Stimulated activated CD8-positive, alpha-beta memory T cell treated with anti-CD3 and anti-CD28 coated beads, Interleukin-4, amount 100 ng/mL, for 48 hours (primary cell): Measurements from ENCODE around the gene PPARA.

Experiments
- DNase-seq: peaks from one replicate; pipeline ENCODE4 v3.0.0-alpha.2; 2020

Gene PPARA

DNA sequence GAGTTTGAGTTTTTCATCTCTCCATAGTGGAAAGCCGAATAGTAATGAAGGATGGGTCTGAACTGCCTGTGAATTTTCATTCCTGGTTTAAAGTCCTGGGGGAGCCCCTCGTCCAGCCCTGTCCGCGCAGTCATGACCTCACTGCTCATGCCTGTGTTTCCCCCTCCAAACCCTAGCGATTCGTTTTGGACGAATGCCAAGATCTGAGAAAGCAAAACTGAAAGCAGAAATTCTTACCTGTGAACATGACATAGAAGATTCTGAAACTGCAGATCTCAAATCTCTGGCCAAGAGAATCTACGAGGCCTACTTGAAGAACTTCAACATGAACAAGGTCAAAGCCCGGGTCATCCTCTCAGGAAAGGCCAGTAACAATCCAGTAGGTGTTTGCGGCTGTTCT is 69.3 kb downstream of the PPARA start:
- no peak for DNase-seq

DNA sequence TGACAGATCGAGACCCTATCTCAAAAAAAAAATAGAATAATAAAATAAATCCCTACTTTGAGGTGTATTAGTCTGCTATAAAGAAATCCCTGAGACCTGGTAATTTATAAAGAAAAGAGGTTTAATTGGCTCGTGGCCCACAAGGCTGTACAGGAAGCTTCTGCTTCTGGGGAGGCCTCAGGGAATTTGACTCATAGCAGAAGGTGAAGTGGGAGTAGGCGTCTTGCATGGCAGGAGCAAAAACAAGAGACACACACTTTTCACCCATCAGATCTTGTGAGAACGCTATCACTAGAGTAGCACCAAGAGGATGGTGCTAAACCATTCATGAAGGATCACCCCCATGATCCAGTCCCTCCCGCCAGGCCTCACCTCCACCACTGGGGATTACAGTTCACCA is 70.6 kb downstream of the PPARA start:
- no peak for DNase-seq

DNA sequence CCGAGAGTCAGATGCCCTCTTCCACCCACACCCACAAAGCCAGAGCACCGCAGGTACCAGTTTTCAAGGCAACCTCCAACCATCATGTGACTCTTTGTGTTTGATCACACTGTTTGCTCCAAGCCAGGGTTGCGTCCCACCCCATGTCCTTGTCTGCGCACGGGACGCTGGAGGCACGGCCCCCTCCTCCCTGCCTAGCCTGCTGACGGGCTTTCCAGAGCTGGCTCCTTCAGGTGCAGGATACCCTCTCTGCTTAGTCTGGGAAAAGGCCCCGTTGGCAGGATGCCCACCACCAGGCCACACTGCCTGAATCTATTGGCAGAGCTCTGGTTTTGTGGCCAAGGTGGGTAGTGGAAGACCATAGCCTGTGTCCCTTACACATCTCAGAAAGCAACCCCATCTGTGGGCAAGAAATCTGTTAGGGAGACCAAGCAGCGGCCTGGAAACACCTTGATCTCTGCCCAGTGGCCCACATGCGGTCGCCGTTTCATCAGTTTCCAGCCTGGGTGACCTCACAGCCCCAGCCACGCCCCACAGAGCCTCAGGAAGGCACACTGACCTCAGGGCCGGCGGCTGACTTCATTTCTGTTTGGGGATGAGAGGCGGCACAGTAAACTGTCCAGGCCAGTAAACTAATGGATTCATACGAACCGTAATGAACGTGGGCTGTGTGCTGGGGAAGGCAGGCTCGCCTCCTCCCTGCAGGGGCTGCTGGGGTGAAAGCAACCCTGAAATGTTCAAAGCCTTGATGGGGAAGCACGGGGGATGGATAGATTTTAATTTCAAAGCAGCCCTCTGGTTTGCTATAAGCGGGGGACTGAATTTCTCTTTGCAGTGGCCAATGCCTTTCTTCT is 73.9 kb downstream of the PPARA start:
- DNase-seq: no peak

DNA sequence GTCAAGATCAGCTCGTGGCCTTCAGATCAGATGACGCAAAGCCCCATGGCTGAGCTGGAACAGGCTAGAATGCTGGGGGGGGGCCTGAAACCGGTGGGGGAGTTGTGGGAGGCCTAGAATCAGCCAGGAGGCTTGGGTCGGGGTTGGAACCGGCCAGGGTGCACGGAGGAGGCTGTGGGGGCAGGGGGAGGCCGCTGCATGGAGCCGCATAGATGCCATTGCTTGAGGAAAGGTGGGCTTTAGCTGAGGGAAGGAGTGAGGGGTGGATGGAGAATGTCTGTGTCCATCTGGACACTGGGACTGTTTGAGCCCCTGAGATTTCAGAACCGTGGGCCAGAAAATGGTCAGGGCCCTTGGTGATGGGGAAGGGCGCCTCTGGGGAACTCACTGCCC is 74.6 kb downstream of the PPARA start:
- no peak for DNase-seq

DNA sequence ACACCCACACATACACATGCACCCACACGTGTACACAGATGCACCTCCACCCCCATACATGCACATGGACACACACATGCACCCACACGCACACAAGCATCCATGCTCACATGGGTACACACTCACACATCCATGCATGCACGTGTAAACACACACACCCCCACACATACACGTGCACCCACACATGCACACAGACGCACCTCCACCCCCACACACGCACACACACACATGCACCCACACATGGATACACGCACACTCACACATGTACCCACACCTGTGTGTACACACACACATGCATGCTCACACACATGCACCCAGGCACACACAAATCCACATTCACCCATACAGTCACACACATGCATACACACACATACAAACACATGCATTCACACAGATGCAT is 75.3 kb downstream of the PPARA start:
- no peak for DNase-seq

DNA sequence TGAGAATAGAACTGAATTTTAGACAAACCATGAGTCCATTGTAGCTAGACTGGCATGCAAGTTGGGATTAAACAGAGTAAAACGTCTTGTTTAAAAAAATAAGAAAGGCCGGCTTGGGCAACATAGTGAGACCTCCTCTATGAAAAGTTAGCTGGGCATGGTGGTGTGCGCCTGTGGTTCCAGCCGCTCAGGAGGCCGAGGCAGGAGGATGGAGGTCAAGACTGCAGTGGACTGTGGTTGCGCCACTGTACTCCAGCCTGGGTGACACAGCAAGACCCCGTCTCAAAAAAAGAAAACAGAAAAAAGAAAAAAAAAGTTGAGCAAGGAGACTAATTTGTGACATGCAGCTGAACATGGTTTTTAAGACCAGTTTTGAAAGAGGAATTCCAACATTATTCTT is 76.3 kb downstream of the PPARA start:
- no peak for DNase-seq

DNA sequence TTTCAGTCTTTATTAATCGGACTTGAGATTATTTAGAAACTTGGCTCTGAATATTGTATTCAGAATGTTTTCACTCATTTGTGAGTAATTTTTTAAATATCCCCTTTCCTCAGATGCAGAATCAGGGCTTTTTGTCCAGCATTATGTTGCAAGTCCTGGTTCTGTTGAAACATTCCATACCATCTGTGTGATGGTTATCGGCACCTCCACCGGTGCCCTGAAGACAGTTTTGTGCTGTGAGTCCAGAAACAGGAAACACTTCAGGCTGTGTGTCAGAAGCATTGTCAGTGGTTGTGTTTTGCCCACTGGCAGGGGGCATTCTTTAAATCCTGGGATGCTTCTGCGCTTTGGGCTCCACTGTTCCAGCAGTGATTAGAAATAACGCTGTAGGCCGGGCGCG is 79.4 kb downstream of the PPARA start:
- DNase-seq: no peak

DNA sequence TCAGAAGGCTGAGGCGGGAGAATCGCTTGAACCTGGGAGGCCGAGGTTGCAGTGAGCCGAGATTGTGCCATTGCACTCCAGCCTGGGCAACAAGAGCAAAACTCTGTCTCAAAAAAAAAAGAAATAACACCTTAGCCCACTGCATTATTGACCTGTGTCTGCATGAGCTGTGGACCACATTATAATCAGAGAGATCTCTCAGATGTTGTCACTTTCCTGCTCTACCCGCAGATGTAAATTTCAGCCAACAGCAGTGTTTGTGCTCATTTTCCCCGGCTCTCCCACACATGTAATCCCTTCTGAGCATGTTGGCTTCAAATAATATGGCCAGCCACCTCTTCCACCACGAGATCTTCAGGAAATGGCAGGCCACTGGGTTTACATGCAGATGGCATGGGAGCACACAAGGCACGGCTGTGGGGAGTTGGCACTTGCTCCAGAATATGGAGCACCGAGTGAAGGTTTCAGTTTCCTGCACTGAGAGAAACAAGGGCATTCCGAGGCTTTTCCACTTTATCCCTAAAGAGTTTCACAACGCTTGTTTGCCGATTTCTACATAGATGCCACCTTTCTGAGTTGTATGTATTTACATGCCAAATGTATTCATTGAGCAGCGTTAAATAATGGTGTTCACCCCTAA is 80.1 kb downstream of the PPARA start:
- DNase-seq: no peak

DNA sequence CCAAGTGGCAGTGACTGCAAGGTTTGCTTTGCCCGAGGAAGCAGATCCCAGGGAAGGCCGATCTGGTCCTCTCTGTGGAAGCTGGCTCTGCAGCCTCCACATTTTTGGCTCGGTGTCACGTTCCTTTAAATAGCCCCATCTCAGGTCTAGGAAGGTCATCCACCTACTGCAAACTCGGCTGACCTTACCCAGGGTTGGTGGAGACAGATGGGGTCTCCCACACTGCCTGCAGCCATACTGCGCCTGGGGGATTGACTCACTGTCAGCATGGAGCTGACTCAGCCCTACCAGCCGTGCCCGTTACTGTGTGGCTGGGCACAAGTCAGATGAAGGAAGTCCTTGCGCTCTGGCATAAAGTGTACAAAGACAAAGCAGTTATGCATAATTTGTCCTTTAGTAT is 82.9 kb downstream of the PPARA start:
- no peak for DNase-seq

DNA sequence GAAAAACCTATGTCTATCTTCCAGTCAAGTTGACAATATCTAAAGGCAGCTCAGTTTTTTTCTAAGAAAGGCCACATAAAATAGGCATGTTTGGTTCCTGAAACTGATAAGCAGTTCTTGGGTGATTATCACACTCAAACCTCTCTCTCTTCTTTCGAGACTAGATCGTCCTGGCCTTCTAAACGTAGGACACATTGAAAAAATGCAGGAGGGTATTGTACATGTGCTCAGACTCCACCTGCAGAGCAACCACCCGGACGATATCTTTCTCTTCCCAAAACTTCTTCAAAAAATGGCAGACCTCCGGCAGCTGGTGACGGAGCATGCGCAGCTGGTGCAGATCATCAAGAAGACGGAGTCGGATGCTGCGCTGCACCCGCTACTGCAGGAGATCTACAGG is 84.6 kb downstream of the PPARA start:
- DNase-seq: no peak

DNA sequence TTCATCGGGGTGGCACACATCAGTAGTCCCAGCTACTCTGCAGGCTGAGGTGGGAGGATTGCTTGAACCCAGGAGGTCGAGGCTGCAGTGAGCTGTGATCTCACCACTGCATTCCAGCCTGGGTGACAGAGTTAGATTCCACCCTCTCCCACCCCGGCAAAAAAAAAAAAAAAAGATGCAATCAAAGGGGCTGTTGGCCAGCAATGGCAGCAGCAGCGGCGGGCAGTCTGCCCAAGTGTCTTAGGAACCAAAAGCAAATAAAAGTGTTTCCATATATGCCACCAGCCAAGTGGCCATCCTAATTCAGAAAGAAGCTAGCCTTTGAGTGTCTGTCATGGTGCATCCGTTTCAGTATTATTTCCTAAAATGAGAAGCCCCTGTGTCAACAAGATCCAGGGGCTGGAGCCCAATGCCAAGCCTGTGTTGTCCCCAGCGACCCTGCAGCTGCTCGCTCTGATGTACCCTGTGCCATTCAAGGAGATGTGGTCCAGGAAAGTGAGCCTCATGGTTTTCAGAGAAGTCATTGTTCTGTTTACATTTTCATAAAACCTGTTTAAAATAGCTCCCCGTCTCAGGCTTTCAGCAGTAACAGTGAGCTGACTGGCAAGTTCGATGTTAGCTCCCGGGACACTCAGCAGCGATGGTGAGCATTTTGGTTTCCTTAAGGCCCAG is 87.3 kb downstream of the PPARA start:
- no peak for DNase-seq

DNA sequence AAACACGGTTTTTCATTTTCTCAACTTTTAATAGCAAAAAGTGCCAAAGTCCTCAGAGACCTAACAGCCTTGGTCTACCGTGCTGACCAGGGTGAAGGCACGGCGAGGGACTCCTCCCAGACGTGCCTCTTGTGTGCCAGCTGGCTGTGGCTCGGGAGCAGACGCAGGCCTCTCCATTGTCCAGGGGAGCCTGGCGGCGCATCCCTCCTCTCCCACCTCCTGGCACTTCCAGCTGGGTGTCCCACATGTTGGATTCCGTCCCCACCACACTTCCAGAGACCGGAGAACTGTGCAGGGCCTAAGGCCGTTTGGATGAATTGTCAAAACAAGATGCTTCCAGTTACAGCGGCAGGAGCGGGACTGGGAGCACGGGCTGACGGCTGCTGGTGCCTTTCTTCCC is 88.2 kb downstream of the PPARA start:
- no peak for DNase-seq

DNA sequence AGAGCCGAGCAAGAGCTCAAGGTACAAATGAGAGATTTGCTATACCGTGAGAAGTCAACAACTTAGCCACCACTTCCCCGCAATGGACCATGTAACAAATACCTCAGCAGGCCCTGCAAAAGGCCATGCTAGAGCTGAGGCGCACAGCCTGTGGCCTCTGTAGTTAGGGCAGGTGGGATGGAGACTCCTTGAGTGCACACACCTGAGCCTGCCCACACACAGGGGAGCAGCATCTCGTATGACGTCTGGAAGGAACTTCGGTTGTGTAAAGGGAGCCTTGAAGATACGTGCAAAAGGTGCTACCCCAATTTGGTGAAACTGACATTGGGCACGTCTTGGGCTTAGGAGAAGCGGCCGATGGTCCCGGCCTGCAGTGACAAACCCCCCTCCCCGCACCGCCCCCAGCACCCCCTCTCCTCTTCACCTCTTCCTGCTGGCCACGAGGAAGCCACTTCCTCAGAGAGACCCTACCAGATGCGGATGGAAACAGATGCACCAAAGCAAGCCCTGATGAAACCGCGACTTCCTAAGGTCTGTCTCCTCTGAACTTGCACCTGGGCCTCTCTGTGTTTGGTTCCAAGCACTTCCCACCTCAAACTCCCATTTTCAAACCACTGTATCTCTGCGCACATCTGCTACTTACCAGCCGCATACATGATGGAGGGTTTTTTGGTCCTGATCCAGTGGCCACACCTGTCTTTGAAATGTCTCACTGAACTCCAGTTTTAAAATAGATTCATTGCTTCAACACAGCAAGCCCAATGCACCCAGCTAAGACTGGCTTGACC is 89.1 kb downstream of the PPARA start:
- no peak for DNase-seq

DNA sequence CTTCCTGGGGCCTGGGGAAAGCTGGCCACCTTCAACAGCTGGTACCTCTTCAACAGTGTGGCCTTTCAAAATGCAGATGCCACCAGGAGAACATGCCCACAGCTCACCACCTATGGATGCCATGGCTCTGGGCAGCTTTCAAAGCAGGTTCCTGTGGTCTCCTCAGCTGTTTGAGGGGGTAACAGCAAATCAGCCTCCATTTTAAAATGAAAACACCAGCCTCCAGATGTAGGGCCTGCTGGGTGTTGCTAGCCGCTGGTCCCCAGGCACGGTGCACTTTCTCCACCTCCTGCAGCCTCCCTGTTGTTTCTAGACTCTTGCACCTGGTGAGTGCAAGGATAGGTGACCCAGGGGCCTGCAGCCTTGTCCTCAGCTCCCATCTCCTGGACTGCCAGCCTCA is 89.7 kb downstream of the PPARA start:
- no peak for DNase-seq

DNA sequence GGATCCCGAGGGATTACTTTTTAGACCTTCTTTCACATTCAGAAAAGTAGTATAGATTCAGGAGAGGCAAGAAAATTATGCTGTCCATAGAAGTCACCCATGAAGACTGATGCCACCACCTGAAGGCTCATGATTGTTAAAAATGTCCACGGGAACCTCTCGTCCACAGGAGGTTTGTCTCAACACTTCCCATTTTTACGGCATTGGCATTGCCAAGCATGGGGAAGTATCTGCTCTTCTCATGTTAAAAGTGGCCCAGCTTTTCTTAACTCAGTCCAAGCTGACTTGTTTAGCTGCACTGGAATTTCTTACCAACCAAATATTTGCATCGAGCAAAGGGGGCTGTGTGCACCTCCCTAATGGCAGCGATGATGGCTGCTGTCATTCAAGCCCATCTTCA is 90.2 kb downstream of the PPARA start:
- DNase-seq: no peak

DNA sequence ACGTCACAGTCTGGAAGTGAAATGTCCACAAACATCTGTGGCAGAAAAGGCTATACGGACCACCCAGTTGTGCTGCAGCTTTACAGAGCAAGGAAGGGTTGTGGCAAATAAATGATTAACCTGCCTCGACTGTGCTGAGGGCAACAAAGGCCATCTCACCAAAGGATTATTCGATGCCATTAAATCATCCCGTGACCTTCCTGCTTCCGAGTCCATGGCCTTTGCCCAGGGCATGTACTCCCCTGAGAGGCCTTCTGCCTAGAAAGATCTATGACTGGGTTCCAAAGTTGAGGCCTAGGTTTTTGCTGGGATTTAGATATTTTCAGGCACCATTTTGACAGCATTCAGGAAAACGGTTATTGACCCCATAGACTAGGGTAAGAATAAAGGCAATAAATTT is 90.6 kb downstream of the PPARA start:
- DNase-seq: no peak

DNA sequence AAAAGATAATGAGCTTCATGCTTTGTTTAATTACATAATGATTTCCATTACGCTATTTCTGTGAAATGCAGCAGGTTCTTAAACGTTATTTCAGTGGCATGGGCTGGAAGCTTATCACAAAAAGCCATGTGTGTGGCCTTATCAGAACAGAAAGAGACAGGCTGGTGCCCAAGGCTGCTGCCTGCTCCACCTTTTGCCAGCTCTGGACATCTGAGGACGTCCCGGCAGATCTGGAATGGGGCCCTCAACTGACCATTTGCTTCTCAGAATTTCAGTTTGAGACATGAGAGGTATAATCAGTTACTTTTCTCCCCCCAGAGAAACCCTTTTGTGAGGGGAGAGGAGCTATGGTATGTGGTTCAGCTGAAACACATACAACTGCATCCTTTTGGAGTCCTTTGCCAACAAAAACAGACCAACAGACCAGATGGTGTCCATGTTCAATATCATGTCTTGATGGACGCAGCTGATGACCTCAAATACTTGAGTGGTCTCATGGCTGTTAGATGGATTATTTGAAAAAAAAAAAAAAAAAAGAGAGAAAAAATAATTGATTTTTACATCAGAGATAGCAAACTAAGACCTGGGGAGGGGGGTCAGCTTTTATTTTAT is 91.2 kb downstream of the PPARA start:
- DNase-seq: no peak

DNA sequence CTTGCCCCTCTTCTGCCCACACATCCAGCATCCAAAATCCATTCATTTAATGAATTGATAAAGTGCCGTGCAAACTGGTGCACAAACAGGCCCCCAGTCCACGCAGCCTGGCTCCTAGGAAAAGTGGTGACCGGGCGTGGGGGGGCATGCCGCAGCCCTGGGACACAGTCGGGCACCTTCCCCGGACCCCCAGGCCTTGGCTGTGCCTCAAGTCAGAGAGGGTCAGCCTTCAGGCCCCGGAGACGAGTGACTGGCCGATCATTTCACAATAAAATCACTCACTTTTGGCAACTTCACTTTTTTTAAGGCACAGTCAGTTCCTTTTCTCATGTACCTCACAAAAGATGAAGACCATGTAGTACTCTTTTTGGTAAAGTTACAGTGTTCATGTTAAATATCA is 91.8 kb downstream of the PPARA start:
- DNase-seq: no peak

DNA sequence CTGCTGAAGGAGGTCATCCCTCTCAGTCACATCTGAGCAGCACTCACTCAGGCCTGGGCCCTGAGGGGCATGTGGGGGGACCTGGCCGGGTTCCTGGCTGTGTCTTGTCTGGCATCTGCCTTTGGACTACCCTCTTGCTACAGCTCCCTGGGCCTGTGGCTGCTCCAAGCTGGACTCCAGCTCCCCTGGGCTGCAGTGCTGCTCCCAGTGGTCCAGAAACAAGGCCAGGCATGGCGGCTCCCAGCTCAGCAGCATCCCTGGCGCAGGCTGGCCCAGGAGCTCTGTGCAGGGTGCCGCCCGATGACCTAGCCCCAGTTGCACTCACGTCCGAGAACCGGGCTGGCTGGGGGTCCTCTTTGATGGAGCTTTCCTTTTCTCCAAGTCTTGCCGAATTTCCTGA is 94.4 kb downstream of the PPARA start:
- DNase-seq: no peak

DNA sequence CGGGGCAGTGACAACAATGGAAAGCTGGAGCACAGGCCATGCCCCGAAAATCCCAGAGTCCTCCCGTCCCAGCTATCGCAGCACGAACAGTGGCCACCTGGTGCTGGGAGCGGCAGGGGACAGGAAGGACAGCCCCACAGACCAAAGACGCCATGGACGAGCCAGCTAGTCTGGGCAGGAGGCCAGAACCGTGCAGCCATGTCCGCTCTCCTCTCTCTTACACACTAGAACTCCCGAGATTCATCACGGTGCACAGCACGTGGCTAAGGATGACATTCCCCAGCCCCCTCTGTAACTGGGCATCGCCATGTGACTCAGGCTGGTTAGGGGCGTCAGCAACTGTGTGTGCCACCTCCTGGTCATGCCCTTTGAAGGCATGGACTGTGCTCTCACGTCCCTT is 95.2 kb downstream of the PPARA start:
- no peak for DNase-seq

DNA sequence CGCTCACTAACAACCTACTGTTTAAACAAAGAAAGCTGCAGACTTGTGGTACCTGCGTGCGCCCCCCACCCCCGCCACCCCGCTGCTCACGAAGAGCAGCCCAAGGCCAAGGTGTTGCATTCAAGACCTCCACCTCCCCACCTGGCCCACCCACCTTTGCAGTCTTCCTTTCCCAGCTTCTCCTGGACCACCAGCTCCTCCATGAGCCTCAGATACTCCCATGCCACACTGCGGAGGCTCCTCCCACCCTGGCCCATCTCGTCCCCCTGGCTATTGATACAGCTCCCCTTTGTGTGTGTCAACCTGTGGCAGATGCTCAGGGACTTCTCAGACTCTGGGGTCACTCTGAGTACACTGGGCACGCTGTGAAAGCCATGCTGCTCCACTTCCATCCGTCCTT is 95.9 kb downstream of the PPARA start:
- no peak for DNase-seq

DNA sequence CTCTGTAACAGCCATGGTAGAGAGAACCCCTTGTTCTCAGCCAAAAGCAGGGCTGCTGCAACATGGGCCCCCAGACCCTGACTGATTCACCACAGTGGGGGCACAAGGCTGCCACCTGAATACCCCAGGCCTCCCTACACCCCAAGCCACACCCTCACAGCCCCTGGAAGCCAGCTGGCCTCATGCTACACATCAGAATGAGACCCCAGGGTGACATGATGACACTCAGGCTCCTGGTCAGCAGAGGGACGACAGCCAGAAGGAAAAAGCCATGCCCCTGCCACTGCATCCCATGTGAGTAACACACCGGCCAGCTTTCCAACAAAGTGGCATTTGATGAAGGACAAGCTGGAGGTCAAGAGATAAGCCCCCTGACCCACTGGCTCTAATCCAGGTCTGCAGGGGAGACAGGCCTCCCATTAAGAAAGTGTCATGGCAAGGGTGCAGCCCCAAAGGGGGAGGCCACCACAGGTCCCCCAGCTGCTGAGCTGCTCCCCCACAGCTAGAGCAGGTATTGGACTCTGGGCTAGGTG is 97.2 kb downstream of the PPARA start:
- DNase-seq: no peak
